HG03095 (cell line): Measurements from ENCODE around the gene ROR1.
A peak's percentile ranks its signal among the peaks of the same experiment; 100 is the strongest.

Experiments used
- ATAC-seq: cut with Tn5 transposase; IDR thresholded peaks from one replicate; pipeline ENCODE4 v1.9.1; 2021; ENCODE audit warnings: moderate library complexity; ENCODE audit not compliant: unreplicated experiment

The ROR1 gene

GRCh38 chr1:64001038-64001437, 227.2 kb downstream of the ROR1 start:
- no peak for ATAC-seq

GRCh38 chr1:64004451-64005025, 230.7 kb downstream of the ROR1 start:
- no peak for ATAC-seq

- ATAC-seq, result no peak
These were observed 232.0 kb downstream of the ROR1 start for GRCh38 chr1:64005801-64006200.

GRCh38 chr1:64006276-64007051, 232.6 kb downstream of the ROR1 start:
- no peak for ATAC-seq

- no peak for ATAC-seq
These were observed 236.5 kb downstream of the ROR1 start for GRCh38 chr1:64010316-64010715.

GRCh38 chr1:64013395-64013794, 239.6 kb downstream of the ROR1 start:
- ATAC-seq, result no peak

GRCh38 chr1:64019818-64020217, 246.0 kb downstream of the ROR1 start:
- ATAC-seq, result peak; percentile 84

GRCh38 chr1:64021066-64021465, 247.2 kb downstream of the ROR1 start:
- ATAC-seq, result no peak

- no peak for ATAC-seq
These were observed 251.2 kb downstream of the ROR1 start for GRCh38 chr1:64025051-64025450.

- no peak for ATAC-seq
These were observed 255.2 kb downstream of the ROR1 start for GRCh38 chr1:64029037-64029436.

GRCh38 chr1:64030411-64030810, 256.6 kb downstream of the ROR1 start:
- ATAC-seq, result no peak

GRCh38 chr1:64031236-64031635, 257.4 kb downstream of the ROR1 start:
- no peak for ATAC-seq

GRCh38 chr1:64033667-64034220, 259.9 kb downstream of the ROR1 start:
- ATAC-seq, result no peak

- ATAC-seq, result no peak
These were observed 262.7 kb downstream of the ROR1 start for GRCh38 chr1:64036549-64036948.

GRCh38 chr1:64038119-64038518, 264.3 kb downstream of the ROR1 start:
- no peak for ATAC-seq

- no peak for ATAC-seq
These were observed 265.1 kb downstream of the ROR1 start for GRCh38 chr1:64038965-64039364.

GRCh38 chr1:64039390-64039926, 265.6 kb downstream of the ROR1 start:
- ATAC-seq, result no peak

- ATAC-seq, result no peak
These were observed 267.7 kb downstream of the ROR1 start for GRCh38 chr1:64041371-64042131.

GRCh38 chr1:64042331-64043100, 268.7 kb downstream of the ROR1 start:
- ATAC-seq, result no peak

- no peak for ATAC-seq
These were observed 269.5 kb downstream of the ROR1 start for GRCh38 chr1:64043288-64043687.

- no peak for ATAC-seq
These were observed 270.2 kb downstream of the ROR1 start for GRCh38 chr1:64043976-64044375.
